ENCODE results near the gene RAI1.

Gene RAI1

DNA sequence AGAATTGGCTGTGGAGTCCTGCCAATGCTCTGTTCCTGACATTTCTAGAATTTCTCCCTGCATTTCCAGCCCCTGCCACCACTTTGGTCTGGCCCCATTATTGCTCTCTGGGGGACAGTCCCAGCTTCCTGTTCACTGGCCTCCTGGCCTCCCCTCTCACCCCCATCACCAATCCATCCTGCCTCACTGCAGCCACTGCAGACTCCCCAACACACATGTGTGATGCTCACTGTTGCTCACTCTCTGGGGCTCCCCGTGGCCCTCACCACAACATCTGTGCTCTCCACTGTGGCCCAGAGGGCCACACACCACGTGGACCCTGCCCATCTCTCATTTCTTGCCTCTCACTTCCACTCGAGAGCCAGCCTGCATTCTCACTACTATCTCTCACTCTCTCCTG, 91.0 kb downstream of the RAI1 start:
- ChIA-PET CTCF (no interaction called here), POLR2A (no interaction called here)
- TF ChIP-seq BHLHE40 (IDR thresholded peaks at IDR 0.05; ENCODE audit: borderline replicate concordance) (no peak), TARDBP (IDR thresholded peaks at IDR 0.05) (no peak), L3MBTL2 (conservative IDR thresholded peaks at IDR 0.05) (no peak), FOXA1 (IDR thresholded peaks at IDR 0.05) (no peak), NFRKB (IDR thresholded peaks at IDR 0.05) (no peak), LEF1 (IDR thresholded peaks at IDR 0.05; ENCODE audit: borderline replicate concordance) (no peak), ARNT (IDR thresholded peaks at IDR 0.05) (no peak), ZNF384 (IDR thresholded peaks at IDR 0.05) (no peak), ELF4 (IDR thresholded peaks at IDR 0.05) (no peak), SUZ12 (IDR thresholded peaks at IDR 0.05) (no peak), SP1 (IDR thresholded peaks at IDR 0.05) (no peak), FOXM1 (IDR thresholded peaks at IDR 0.05; ENCODE audit: borderline replicate concordance) (no peak)
- no peak for DNase-seq (ENCODE audit: extremely low spot score)

DNA sequence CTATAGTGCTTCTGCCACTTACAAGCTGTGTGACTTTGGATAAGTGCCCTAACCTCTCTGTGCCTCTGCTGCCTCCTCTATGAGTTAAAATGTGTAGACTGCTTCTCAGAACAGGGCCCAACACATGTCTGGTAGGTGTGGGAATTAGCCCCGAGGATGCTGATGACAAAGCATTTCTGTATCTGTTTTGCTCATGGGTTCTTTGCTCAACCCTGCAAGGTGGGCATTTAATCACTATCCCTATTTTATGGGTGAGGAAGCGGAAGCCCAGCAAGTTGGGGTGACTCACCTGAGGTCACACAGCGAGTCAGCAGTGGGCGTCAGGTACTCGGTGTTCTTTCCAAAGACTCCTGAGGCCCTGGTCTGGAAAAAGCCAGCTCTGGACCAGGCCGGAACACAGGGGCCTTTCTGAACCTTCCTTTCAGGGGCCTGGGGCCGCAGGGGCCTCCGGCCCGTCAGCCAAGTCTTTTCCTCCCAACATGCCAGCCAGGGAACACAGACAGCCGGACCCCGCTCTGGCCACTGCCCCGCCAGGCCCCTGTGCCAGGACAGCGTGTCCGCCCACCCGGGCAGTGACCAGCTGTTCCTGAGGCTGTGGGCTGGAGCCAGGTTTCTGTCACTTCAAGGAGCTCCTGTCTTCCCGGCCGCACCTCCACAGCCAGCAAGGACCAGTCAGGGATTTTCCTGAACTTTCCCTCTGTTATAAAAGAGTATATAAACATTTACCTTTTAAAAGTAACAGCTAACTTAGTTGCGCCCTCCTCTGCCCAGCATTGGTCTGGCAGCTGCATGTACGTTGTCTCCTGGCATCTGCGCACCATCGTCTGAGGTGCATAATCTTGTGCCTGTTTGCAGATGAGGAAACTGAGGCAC, 93.0 kb downstream of the RAI1 start:
- DNase-seq (ENCODE audit: extremely low spot score), result no peak
- ChIA-PET POLR2A (interaction anchor here (0.9 to 1.2 kb wide), 3 partner anchors 27 to 80 kb away, joined by 4 to 5 read pairs (median 4); partner anchors contain the start of gene SREBF1), CTCF (interaction anchor here (0.6 to 1.0 kb wide), 4 partner anchors 45 to 633 kb away, joined by 3 to 5 read pairs (median 3); no protein-coding TSS in a partner anchor)
- TF ChIP-seq FOXA1 (IDR thresholded peaks at IDR 0.05) (no peak), L3MBTL2 (conservative IDR thresholded peaks at IDR 0.05) (no peak), SUZ12 (IDR thresholded peaks at IDR 0.05) (no peak), FOXK2 (IDR thresholded peaks at IDR 0.05) (no peak), LEF1 (IDR thresholded peaks at IDR 0.05; ENCODE audit: borderline replicate concordance) (no peak), NFRKB (IDR thresholded peaks at IDR 0.05) (no peak), HDGF (IDR thresholded peaks at IDR 0.05; ENCODE audit: borderline replicate concordance) (no peak), TARDBP (IDR thresholded peaks at IDR 0.05) (no peak), CTBP1 (IDR thresholded peaks at IDR 0.05; ENCODE audit: borderline replicate concordance) (no peak), BHLHE40 (IDR thresholded peaks at IDR 0.05; ENCODE audit: borderline replicate concordance) (no peak), FOXM1 (IDR thresholded peaks at IDR 0.05; ENCODE audit: borderline replicate concordance) (no peak), ARNT (IDR thresholded peaks at IDR 0.05) (no peak), SP1 (IDR thresholded peaks at IDR 0.05) (no peak), ZNF384 (IDR thresholded peaks at IDR 0.05) (no peak), ELF4 (IDR thresholded peaks at IDR 0.05) (no peak)
- TF ChIP-seq, protein P1, sequence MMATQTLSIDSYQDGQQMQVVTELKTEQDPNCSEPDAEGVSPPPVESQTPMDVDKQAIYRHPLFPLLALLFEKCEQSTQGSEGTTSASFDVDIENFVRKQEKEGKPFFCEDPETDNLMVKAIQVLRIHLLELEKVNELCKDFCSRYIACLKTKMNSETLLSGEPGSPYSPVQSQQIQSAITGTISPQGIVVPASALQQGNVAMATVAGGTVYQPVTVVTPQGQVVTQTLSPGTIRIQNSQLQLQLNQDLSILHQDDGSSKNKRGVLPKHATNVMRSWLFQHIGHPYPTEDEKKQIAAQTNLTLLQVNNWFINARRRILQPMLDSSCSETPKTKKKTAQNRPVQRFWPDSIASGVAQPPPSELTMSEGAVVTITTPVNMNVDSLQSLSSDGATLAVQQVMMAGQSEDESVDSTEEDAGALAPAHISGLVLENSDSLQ (IDR thresholded peaks at IDR 0.05), result no peak

DNA sequence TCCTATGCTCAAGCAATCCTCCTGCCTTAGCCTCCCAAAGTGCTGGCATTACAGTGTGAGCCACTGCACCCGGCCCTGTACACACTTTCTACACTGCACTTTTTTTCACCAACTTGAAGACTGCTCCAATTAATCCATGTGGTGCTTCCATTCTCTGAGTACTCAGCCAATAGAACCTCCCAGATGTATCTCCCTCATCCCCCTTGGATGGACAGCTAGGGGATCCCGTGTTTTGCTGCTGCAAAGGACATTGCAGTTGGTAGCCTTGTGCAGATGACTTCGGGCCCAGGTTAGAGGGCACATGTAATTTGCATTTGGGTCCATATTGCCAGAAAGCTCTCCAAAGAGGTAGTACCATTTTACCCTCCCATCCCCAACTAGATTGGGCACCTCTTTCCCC, 95.6 kb downstream of the RAI1 start:
- TF ChIP-seq TARDBP (IDR thresholded peaks at IDR 0.05) (no peak), CTBP1 (IDR thresholded peaks at IDR 0.05; ENCODE audit: borderline replicate concordance) (no peak)
- CTCF ChIA-PET, result interaction anchor here (0.7 kb wide), 1 partner anchor 10 kb away, joined by 3 read pairs; no protein-coding TSS in a partner anchor
- no peak for DNase-seq (ENCODE audit: extremely low spot score)
- POLR2A ChIA-PET, result interaction anchor here (1.1 kb wide), 1 partner anchor 48 kb away, joined by 3 read pairs; no protein-coding TSS in a partner anchor

- TF ChIP-seq SUZ12 (IDR thresholded peaks at IDR 0.05) (no peak), FOXA1 (IDR thresholded peaks at IDR 0.05) (no peak), HDGF (IDR thresholded peaks at IDR 0.05; ENCODE audit: borderline replicate concordance) (no peak), ARNT (IDR thresholded peaks at IDR 0.05) (no peak), ELF4 (IDR thresholded peaks at IDR 0.05) (no peak), CTBP1 (IDR thresholded peaks at IDR 0.05; ENCODE audit: borderline replicate concordance) (no peak), L3MBTL2 (conservative IDR thresholded peaks at IDR 0.05) (no peak), LEF1 (IDR thresholded peaks at IDR 0.05; ENCODE audit: borderline replicate concordance) (no peak)
- TF ChIP-seq, protein P1 (IDR thresholded peaks at IDR 0.05), result no peak
- no peak for DNase-seq (ENCODE audit: extremely low spot score)
- CTCF ChIA-PET, result no interaction called here
- POLR2A ChIA-PET, result interaction anchor here (1.8 kb wide), 1 partner anchor 58 kb away, joined by 8 read pairs; the partner anchor contains the start of gene SREBF1
These were observed 97.2 kb downstream of the RAI1 start for GRCh38 chr17:17778308-17779014.

DNA sequence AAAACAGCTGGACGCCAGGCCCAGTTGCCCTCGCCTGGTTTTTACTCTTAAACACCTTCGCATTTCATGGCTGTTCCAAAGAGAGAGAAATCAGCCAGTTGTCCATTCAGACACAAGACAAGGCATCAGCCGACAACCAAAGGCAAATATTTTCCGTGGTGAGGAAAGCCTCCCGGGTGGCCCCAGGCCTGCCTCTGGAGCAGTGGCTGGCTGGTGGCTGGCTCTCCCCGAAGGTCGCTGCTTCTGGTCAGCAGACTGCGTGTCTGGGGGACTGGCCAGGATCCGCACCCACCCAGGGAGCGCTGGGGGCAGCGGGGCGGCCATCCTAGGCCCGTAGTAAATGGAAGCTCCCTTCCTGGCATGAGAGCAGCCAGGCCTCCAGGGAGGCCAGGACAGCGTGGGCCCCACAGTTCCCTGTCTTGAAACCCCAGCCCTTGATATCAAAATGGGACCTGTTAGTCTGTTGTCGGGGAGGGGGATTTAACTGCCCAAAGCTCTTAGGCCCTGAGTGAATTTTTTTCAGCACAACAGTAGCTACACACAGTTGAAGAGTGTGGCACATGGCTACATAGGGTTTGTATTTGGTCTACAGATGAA, 97.9 kb downstream of the RAI1 start:
- CTCF ChIA-PET, result no interaction called here
- no peak for DNase-seq (ENCODE audit: extremely low spot score)
- TF ChIP-seq LEF1 (IDR thresholded peaks at IDR 0.05; ENCODE audit: borderline replicate concordance), result no peak
- TF ChIP-seq FOXK2 (IDR thresholded peaks at IDR 0.05), result no peak
- TF ChIP-seq, protein P1 (IDR thresholded peaks at IDR 0.05), result no peak
- no peak for TF ChIP-seq HDGF (IDR thresholded peaks at IDR 0.05; ENCODE audit: borderline replicate concordance)
- TF ChIP-seq CTBP1 (IDR thresholded peaks at IDR 0.05; ENCODE audit: borderline replicate concordance), result no peak
- TF ChIP-seq ELF4 (IDR thresholded peaks at IDR 0.05), result no peak
- POLR2A ChIA-PET, result interaction anchor here (1.8 kb wide), 1 partner anchor 57 kb away, joined by 8 read pairs; the partner anchor contains the start of gene SREBF1

Measured in HEK293T (cell line).